ENCODE measurements around the gene GCSAM.

Gene GCSAM

DNA sequence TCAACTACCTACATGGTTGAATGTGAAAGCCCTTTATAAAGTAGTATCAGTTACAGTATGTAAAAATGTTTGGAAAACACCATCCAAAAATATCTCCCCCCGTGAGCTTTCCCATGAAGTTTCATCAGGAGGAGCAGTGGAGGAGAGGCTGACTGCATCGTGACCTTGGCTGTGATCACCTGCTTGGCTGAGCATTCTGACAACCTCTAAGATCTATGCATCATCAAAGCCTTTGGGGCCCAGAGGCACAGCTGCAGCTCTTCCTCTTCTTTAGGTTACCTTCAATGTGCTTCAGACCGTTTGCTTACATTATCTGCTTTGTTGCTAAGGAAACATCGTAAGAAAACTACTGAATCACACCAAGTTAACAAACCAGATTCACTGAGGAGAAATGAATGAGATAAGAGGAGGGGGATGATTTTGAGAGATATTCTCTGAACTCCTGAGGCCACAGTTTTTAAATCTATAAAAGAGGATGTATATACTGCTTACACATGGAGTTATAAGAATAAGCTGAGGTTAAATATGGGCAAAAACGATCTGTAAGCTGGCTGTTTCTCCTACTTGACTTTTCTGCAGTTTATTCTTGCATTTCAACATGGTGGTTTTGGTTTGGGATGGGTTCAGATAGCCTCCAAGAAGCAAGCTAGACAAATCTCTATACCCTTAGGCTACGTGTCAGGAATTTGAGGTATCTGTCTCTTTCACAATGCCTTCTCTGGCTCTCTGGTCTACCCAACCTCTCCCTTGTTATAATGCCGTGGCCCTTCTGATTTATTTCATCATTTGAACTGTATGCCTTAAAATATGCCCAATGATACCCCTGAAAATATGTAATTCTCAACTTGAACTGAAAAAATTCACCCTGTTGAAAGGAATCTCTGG lies 4.0 kb downstream of the GCSAM start:
- peak; percentile 33 to 45 for DNase-seq

DNA sequence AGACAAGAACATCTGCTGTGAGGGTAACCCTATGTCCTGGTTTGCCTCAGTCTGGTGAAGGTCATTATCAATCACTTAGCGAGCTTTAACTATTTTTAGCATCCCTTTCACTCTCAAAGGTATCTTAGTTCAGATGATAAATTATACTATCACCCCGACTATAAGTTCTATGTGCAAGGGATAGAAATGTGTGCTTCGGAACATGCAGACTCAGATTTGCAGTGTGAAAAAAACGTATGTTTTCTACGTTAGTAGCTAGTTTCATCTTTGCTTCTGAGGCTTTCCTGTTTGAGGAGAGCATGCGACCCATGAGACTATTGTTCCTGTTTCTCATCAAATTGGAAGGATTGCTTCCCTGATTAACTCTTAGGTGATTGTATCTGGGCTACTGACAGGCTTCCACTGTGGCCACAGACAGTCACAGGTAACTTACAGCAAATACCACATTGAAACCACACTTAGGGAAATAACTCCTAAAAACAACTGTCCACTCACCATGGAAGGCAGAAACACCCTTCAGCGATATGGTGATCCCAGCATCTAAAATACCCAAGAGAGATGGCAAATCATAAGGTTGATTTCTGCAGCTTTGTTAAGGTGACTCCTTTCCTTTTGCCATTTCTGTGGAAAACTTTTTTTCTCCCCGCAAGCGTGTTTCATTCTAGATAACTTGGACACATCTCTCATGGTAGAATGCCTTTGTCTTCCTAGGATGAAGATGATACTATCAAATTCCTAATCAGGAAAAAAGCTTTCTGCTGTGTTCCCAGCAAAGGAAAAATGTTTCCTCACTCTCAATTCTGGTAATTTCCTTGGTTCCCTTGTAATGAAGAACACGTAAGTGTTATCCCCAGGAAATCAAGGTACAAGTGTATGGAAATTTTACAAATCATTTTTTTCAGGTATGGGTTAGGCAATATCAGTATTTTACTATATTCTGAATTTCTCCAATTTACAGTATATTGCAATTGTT lies 5.2 kb downstream of the GCSAM start:
- DNase-seq: no peak

DNA sequence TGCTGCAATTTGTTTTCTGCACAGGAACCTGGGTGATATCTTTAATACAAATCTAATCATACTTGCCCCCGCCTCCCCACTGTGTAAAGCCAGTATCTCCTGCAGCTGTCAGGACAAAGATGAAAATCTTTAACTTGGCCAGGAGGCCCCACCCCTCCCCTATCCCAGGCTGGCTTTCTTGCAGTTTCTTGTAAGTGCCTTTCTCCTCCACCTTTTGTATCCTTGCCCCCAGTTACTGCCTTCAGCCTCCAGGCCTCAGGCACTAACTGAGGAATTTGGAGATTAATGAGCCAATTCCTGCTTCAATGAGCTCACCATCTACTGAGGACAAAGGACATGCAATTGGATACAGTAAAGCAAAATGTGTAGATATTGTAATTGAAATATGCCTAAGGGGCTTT lies 6.5 kb downstream of the GCSAM start:
- no peak for DNase-seq

DNA sequence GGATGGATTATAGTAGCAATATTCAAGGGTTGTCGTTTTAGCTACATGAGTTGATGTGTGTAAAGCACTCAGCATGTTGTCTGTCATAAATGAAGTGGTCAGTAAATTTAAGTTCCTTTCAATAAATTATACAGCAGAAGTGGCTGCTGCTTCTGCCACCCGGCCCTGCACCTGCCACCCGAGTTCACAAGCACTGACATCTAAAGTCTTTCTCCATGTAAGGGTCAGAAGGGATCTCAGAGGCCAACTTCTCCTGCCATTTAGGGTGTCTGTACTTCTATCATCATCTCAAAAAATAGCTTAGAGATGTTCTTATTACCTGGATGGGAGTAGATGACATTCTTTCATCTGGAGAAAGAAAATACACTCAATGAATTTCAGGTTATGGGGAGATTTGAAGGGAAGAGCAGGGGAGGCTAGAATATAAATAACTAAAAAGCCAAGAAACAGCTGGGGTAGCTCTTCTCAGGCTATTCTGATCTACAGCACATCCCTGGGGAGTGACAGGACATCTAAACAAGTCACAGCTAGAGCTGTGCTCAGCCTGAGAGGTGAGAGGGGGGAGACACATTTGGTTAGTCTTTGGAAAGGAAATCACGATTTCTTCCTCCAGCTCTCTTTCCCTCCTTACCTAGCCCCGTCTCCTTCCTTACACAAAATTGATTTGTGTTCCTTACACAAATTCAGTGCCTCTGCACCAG lies 8.0 kb downstream of the GCSAM start:
- no peak for DNase-seq

DNA sequence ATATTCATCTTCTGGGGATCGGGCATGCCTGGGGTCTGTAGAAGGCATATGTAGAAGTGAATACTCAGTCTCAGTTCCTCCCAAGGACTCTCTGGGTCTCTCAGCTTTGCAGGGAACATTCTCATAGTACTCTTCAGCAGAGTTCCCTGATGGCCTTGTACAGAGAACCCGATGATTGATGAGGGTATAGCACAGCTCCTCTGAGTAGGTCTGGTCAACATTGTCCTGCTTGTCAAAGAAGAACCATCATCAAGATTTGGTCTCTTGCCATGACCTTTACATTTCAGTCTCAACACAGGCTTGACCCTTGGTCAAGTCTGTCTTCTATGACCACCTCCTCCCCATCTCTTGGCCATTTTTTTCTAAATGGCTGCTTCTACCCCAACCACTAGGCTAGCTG lies 9.5 kb downstream of the GCSAM start:
- no peak for DNase-seq

DNA sequence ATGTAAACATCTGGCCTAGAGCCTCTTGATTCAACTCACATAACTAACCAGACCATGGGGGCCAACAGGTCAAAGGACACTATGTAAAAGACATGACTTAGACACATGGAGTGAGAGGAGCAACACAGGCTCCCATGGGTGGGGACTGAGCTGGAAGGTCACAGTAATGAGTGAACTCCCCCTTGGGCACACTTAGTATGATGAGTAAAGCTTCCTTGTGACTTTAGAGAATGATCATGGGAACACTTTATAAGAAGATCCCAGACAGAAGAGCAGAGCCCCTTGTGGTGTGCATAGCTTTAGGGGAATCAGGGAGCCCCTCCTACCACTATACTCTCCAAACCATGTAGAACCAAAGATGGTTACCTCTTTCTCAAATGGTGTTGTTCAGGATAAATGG lies 10.2 kb downstream of the GCSAM start:
- DNase-seq: no peak

DNA sequence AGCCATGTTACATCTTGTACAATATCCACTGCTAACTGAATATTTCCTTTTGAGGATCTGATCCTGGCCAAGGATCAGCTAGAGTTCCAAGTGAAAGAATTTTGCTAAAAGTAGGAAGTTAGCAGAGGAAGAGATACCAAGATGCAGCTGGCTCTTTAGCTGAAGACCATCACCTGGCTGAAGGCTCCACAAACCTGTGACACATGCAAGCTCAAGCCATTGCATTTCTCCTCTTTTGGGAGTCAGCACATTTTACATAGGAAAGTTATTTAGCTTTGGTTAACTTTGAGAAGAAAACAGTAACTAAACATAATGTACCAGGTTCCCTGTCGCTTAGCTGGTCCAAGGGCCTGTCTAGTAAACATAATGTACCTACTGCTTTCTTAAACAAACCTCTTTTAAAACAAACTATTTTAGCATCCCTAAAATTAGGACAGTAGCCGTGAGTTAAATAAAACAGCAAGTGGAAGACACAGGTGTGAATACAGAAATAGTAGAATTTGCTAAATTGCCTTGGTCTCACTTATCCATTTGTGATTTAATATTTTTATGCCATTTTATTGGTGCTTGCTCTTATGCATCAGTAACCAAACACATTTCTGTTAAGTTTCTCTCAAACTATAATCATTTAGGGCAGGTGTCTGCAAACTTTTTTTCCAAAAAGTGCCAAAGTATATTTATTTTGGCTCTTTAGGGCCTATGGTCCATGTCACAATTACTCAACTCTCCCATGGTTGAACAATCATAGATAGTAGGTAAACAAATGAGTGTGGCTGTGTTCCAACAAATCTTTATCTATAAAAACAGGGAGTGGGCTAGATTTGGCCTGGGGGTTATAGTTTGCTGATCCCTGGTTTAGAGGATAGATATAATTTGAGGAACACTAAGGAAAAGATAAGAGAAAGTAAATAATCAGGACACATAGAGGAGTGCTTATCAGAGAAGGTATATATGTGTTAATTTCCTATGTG lies 11.2 kb downstream of the GCSAM start:
- DNase-seq: no peak

DNA sequence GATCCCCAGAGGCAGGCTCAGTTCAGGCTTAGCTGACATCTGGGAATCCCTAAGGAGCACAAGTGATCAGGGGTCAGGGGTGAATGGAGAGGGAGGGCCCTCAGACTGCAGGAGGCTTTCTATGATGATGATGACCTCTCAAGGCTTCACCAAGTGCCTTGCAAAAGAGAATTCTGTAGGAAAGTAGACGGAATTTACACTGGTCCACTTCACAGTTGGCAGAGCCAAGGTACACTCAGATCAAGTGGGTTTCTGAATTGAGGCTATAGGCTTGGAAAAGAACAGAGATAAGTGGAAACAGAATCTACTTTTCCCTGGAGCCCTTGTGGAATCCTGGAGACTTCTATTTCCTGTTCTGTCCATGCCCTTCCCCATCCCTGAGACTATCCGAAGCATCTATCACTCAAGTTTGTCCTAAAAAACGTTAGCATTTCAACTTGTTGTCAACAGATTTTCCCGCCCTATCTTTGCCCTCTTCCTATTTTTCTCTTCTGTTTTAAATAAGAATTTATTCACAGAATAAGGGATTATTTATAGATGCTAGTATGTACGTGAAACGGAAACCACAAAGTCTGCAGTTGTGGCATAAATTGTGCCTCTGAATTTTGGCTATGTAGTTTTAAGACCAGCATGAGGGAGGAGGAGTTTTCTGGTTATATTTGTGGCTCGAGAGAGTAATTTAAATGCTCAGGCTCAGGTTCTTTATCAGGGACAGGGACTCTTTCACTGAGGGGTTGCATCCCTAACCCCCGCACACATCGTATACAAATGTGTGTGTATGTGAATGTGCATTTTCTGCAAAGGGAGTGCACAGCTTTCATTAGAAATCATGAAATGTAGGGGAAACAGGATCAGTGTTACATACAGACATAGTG lies 12.8 kb downstream of the GCSAM start:
- DNase-seq: no peak

DNA sequence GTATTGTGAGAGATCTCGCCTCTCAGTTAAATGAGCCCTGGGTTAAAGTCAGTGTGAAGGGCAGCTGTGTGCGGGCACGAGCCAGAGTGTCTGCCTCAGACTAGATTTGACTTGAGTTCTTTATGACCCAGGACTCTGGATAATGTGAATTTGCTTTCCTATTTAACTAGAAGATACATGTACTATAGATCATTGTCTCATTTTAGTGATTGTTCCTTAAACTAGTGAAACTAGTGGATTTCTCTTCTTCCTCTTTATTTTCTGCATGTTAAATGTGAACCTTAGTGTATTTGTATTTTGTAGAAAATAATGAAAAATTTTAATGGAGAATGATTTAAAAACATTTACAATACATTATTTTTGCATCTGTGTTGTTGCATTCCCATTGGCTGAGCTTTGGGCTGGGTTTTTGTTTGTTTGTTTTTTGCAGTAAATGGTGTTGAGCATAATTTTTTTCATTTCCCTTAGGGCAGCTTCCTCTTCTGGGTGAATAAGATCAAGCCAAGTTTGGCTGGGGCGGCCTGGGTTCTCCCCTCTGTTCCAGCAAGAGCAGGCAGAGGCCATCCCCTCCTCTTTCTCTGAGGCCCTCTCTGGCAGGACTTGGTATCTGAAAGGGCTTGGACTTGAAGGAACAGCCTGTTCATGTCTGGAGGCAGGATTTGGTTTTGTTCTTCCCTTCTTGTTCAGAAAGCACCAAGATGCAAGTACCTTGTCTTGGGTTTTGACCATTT lies 15.0 kb downstream of the GCSAM start:
- DNase-seq: no peak

DNA sequence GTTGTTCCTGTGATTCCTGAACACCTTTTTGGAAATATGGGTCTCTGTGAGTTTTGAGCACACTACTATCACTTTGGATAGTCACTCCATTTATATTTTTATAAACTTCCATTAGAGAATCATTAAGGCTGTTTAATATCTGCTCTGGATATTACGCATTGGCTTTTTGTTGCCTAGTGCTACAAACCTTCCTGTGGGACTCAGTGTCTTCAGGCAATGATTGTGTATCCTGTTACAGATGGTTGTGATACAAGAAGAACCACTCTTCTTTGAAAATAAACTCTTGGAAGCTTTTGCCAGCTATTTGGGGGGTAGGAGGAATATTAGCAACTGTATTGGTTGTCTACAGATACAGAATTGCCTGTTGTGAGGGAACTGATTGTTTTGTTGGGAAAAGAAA lies 15.6 kb downstream of the GCSAM start:
- no peak for DNase-seq

DNA sequence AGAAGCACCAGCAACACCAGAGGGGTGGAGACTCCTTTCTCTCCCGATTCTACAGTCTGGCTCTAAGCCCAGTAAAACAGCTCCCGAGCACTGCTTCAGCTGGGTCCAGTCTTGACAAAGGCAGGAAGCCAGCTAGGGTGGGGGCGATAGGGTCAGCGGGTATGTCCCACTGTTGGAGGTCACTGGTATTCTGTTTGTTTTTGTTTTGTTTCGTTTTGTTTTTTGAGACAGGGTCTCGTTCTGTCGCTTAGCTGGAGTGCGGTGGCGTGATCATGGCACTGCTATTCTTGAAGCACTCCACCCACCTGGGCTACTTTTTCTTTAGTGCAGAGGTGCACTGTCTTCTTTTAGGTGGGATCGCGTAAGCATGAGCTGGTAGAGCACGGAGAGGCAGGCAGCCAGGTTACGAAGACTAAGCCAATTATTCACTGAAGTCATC lies 16.3 kb downstream of the GCSAM start:
- no peak for DNase-seq

DNA sequence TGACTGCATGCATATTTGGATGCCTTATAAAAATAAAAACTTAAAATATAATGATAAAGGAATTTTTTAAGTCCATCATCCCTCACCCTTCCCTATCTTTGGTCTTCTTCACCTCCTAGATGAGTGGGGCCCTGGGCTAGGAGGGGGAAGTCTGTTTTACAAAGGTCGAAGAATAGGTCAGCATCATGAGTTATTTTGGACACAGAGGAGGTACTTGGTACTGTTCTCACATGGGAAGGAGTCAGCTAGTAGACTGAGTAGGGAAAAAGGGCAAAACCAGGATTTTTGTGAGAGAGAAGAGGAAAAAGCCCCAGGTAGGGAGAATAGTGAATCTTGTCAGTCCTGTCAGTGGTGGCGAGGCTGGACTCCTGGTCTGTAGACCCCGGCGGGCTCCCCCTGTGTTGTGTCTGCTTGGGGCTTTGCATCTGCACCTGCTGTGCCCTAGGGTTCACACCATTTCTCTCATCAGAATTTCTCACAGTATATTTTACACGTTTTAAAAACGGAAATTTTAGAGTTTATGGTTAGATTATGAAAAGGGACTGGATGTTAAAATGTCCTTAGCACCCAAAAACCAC lies 17.2 kb downstream of the GCSAM start:
- no peak for DNase-seq

DNA sequence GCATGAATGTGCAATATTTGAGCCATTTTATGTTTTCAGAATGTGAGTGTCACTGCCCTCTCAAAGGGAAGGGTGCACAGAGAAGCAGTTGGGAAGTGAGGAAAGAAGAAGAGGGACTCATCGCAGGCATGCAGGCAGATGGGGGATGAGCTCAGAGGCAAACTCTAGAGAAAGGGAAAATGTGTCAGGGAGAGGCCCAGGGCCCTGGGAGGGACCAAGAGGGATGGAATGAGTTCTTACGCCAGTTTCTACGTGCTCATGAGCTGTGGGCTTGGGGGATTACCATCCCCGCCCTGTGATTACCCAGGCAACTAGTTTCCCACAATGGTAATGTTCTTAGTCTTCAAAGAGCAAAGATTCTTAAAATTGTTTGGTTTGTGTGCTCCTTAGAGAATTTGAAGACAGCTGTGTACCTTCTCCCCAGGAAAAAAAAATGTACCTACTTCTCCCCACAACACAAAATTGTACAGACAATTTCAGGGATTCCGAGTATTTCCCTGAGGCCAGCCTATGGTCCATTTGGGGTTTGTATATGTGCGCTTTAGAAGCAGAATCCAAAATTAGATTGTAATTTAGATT lies 17.8 kb downstream of the GCSAM start:
- DNase-seq: no peak

DNA sequence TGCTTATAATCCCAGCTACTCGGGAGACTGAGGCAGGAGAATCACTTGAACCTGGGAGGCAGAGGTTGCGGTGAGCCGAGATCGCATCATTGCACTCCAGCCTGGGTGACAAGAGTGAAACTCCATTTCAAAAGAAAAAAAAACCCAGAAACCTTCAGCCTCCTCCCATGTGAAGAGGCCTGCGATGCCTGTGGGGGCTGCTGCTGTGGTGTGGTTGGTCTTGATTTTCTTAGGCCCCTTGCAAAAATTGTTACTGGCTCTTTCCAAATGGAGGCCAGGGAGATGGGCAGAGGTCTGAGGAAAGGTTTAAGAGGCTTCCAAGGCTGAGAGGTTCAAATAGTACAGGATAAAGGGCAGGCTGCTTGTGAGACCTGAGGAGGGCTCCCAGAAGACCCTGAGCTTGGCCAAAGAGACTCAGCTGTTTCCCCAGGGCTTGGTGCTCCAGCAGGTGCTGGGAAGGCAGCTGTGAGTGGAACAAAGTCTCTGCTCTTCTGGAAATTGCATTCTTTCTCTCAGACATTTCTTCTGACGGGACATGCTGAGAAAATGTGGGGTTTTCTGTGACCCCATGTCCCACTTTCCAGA lies 18.4 kb downstream of the GCSAM start:
- DNase-seq: no peak

DNA sequence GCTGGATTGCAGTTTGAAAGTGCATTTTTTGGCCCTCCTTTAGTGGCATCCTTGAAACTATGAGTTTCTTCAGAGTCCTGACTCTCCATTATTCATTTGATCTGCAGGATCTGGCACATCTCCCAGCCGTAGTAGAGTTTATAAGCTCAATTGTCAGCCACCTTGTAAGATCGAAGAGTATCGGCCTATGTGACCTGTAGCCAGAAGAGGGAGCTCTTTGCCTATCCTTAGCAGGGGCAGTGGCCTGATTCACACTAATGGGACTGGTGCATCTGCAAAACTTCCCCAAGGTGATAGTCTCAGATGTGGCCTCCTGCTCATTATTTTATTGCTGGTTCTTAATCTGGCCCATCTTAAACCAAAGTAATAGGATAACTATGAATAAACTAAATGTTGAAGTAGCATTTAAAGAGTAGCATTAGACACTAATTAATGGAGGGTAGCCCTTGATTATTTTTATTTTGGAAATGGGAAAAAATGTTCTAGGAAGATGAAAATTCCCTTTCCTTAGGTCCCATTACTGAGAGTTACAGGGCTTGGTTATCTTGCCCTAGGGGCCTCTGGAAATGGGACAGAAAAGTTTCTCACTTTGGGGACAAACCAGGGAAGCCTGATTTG lies 21.2 kb downstream of the GCSAM start:
- DNase-seq: peak; percentile 43 to 59

DNA sequence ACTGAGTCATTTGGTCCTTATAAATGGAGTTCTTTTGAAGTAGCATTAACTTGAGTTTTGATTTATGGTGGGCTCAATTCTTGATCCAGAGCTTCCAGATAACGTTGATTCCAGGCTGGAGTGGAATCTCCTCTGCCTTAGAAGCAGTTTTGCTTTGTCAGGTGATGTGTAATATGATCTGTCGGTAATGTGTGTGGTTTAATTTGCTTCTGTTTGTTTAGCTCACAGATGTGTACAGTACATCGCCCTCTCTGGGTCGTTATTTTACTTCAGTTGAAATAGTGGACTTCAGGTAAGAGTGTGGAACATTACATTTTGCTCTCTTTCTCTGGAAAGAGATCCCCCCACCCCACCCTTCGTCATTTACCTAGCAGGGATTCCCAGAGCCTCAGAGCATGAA lies 23.7 kb downstream of the GCSAM start:
- DNase-seq: no peak

DNA sequence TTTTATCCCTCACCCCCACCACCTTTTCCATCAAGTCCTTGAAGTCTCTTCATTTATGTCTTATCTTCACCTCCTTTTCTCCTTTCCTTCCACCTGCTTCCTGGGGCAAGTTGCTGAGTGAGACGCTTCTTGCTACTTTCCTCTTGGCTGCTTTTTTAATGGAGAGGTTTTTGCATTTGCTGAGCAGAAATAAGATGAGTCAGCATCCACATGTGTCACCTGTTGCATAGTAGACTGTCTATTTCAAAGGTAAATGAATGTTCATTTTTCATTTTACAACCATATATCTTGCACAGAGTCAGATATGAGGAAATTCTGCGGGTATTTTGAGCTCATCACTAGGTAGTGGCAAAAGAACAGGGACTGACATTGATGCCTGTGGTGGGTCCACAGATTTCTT lies 28.3 kb downstream of the GCSAM start:
- no peak for DNase-seq

DNA sequence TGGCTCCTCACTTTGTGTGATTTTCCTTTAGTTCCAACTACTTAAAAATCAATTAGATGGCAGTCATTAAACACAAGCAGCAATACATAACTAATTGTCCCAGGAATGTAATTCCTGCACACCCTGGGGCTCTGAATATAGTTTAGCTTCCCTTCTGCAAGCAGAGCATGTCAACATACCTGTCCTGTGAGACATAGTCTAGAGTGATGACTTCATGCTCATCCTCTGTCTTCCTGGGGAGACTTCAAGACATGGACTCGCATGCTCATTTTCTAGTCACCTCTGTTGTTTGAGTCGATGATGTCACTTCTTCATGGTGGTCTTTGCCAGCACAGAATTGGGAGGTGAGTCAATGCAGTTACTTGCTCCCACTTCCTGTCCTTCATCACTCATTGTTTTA lies 31.1 kb downstream of the GCSAM start:
- no peak for DNase-seq

DNA sequence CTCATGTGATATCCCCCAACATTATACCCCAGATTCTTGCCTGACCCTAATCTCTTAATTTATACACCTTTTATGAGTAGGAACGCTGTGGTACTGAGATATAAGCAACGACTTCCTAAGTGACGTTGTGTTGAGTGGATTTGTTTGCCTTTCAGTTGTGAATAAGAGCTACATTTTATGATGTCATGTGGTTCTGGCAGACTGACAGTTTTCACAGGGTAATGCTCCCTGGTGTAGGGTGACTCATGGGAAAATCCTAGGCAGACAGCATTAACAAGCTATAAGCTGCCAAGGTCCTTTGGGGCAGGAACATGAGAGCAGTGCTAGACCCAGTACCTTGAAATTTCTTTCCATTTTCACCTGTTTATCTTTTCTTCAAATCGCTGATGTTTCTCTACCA lies 35.7 kb downstream of the GCSAM start:
- peak in 1 of 2 donors; percentile 31 for DNase-seq
